HG03439 (cell line): ENCODE measurements around the gene ATP8A2.
"Not testable (repeated sequence)": the region's sequence is repeated elsewhere in the genome, so short reads cannot be mapped to it uniquely, and the experiment has no call there.

Experiments used
- ATAC-seq: cut with Tn5 transposase; IDR thresholded peaks from one replicate; pipeline ENCODE4 v1.9.1; 2021; ENCODE audit warnings: mild to moderate bottlenecking, moderate library complexity; ENCODE audit not compliant: unreplicated experiment

The ATP8A2 gene

DNA sequence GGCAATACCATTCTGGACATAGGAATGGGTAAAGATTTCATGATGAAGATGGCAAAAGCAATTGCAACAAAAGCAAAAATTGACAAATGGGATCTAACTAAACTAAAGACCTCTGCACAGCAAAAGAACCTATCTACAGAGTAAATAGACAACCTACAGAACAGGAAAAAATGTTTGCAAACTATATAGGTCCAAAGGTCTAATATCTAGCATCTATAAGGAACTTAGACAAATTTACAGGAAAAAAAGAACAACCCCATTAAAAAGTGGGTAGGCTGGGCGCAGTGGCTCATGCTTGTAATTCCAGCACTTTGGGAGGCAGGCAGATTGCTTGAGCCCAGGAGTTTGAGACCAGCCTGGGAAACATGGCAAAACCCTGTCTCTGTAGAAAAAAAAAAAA, 418.4 kb downstream of the ATP8A2 start:
- ATAC-seq: not testable (repeated sequence)

DNA sequence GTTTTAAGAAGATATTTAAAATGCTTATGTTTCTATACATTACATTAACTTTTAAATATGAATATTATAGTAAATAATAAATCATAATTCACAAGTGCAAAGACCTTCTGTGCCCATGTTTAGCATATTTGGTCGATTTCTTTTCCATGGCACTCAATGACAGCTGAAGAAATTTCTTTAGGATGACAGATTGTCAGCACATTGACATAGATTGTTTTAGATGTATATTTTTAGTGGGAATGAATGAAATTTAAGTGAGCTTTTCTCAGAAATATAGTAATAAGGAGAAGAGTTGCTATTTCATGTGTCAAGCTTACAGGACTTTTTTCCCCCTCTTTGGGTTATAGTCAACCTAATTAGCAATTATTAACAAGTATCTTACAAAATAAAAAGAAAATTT, 423.5 kb downstream of the ATP8A2 start:
- ATAC-seq: no peak

DNA sequence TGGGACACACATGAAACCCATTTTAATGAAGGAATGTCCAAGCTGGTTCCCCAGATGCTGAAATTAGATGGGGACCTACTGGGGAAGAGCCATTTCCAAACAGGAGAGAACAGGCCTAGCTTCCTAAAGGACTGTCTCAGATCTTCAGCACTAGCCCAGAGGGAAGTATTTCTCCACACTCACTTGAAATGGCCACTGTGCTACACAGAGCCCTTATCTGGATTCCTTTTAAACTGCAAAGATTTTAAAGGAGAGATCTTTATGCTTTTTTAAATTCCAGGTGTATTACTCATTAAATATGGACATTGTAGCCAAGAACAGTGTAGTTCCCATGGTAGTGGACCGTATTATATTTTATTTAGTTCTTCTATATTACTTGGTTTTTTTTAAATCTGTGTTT, 424.7 kb downstream of the ATP8A2 start:
- no peak for ATAC-seq

DNA sequence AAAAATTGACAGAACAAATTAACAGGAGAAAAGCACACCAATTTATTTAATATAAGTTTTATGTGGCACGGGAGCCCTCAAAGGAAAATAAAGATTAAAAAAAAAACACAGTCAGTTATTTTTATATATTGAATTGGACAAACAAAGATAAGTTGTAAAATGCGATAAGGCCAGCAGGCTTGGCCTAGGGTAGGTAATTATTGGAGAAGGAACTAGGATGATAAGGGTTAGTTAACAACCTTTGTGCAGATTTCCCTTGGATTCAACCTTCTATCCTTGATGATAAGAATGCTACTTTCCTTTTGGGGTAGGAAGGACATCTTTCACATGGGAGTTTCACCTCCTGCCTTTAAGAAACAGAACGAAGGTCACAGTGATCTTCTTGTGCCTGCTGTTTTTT, 427.2 kb downstream of the ATP8A2 start:
- no peak for ATAC-seq

DNA sequence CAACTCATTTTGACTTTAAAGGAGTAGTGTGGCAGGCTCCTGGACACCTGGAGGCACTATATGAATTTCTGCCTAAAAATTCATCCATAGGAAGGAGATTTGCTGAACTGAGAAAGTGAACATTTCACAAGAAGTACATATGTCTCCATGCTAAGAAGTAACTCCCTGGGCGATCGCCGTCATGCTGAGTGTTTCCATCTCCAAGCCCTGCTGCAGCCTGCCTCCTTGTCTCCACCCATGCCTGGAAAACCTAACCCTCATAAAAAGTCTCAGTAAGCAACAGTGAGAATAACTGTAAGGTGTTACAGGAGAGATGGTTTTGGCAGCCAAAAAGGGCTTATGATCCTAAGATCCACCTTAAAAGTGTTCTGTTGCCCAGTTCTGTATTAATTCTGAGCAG, 428.7 kb downstream of the ATP8A2 start:
- no peak for ATAC-seq

DNA sequence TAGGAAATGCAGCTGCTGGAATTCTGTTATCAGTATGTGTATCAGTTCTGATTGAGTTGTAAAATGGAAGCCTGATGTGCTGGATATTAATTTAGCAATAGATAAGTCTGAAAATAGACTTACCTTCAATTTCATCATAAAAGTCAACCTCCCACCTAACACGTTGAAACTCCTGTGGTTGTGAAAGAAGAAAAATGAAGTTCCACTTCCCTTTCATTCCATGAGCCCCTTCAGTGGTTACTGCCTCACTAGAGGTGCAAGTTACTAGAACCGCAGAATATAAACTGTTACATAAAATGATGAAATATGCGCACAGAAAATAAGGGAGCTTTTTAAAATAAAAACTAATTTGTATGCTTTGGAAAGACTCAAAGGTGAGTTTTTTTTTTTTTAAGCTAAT, 430.8 kb downstream of the ATP8A2 start:
- ATAC-seq: no peak

DNA sequence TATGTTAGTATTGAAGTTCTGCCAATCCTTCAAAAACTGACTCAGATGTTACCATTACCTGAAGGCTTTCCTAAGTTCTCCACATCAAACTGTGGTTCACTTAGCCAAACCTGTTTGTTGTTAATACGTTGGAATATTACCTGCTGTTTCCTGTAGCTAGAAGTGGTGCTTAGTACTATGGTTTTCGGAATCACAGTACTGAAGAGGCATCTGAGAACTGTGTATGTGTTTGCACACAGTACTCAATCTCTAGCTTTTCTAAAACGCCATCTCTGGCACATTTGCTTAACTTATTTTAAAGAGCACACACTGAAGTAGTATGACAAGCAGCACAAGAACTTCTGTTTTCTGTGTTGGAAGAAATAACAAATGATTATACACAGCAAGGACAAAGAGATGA, 431.9 kb downstream of the ATP8A2 start:
- no peak for ATAC-seq

DNA sequence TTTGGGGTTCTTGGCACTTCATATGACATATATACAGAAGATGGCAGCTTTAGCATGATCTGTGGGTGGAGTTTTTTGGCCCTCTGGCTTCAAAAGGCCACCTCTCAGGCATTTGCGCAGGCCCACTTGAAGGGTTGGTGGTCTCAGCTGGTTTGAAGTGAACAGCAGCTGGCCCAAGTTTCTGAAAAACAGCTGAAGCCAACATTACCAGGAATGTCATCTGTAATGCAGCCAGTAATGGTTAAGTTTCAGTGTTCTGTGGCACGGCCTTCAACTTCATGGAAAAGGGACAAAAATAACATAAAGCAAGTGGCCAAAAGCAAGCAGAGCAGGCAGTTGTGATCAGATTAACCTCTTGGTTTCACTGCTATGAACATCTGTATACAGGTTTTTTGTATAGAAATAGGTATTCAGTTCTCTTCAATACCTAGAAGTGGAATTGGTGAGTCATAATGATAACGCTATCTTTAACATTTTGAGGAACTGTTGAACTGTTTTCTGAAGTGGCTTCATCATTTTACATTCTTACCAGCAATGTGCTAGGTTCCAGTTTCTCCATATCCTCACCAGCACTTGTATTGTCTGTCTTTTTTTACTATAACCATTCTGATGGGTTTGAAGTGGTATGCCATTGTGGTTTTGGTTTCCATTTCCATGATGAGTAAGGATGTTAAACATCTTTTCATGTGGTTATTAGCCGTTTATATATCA, 434.6 kb downstream of the ATP8A2 start:
- ATAC-seq: peak; percentile 69

DNA sequence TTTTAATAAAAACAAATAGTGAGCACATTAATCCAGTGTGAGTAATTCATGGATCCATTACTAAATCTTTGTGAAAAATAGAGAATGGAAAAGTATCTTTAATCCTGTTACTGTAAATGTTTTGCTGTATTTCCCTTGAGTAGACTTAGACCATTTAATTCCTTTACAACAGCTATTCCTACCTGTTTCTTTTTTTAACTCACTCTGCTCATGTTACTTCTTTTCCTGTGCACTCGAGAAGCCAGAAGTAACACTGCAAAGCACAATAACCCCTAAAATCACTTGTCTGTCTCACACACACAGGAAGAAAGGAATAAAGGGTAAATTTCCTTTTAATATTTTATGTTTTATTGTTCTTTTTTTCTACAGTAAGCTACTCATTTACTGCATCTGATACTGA, 435.8 kb downstream of the ATP8A2 start:
- no peak for ATAC-seq

DNA sequence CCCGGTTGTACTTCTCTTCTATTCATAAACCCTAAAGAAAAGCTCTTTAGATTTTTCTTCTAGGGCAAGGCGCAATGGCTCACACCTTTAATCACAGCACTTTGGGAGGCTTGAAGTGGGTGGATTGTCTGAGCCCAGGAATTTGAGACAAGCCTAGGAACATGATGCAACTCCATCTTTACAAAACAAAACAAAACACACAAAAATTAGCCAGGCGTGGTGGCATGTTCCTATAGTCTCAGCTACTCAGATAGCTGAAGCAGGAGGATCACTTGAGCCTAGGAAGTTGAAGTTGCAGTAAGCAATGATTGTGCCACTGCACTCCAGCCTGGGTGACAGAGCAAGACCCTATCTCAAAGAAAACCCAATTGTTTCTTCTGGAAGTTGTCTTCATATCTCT, 439.7 kb downstream of the ATP8A2 start:
- ATAC-seq: no peak

DNA sequence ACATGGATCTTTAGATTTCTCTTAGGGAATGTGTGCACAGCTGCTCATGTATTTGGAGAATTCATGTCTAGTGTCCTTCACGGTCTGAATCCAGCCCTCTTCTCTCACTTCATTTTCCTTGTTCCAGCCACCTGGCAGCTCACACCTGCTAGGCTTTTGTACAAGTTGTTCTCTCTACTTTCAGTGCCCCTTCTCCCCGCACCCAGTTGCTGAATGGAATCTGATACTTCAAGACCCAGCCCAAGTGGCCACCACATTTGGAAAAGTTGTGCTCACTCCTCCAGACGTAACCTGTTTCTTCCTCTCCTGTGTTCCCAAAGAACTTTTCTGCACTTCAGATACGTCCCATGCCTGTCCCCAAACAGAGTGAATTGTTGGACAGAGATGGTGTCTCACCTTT, 444.5 kb downstream of the ATP8A2 start:
- ATAC-seq: no peak

DNA sequence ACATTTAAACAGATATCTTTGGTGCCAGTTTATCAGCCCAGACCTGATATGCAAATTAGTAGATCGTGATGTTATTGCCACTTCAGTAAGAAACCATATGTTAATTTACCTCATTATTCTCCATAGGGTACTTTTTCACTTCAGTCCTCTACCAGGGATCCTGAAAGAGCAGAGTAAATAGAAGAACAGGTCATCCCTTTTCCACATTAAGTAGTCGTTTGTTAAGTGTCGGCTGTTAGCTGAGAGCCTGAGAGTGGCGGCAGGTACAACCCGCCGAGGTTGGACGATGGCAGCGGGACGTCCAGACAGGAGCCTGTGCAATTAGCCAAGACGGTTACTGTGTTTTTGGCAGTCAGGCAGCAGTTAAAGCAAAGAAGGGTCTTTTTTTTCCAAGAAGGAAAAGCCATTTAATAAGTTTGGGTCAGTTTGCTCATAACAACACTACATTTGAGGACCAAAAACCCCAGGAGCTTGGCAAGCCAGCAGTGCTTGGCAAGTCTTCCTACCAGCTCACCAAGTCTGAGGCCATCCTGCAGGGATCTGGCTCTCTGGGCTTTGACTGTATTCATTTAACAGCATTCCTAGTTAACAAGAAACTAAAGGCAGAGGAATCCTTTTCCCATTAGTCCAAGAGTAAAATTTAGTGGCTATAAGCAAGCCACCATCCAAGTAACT, 448.2 kb downstream of the ATP8A2 start:
- ATAC-seq: no peak

DNA sequence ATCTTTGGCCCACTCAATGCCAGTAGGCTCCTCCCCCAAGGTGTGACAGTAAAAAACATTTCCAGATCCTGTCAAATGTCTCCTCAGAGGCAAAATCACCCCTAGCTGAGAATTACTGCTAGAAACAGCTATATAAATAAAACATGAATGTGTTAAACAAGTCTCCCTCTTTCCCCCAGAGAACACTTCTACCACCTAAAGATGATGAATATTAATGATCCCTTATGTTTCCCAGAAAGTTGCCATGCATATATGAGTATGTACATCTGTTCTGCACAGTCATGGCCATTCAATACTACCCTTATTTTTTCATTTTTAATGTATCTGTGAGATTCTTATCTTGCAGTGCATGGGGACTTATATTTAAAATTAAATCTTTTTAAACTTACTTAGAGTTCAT, 450.0 kb downstream of the ATP8A2 start:
- ATAC-seq: no peak

DNA sequence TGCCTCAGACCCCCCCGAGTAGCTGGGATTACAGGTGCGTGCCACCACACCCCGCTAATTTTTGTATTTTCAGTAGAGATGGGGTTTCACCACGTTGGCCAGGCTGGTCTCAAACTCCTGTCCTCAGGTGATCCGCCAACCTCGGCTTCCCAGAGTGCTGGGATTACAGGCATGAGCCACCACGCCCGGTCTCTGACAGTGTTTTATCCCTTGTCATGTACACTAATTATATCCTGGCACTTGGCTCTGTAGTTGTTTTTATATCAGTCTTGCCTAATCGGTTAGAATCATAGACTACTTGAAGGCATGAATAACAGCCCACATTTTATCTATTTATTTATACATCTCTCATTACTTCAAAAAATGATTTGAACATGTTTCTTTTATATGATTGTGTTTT, 455.4 kb downstream of the ATP8A2 start:
- not testable (repeated sequence) for ATAC-seq

DNA sequence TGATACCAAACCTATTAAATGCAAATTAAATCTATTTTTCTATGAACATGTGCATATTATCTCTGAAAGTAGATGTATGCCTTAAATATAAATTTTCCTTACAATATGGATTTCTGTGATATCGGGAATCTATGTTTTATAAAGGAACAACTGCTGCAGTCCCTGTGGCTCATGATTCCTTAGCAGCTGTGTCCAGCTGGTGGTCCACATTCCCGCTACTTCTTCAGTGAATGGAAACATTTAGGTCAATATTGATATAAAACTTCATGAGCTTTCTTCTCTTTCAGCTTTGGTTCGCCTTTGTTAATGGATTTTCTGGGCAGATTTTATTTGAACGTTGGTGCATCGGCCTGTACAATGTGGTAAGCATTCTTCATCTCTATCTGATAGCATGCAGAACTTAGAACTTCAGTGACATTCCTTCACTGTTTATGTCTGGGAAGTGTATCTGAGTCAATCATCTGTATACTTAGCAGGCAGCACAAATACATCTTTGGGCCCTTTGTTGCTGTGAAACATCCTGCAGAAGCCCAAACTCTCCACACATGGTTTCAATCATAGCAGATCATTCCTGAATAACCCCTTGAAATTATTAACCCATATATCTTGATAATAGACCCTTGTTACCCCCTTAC, 456.2 kb downstream of the ATP8A2 start:
- ATAC-seq: no peak

DNA sequence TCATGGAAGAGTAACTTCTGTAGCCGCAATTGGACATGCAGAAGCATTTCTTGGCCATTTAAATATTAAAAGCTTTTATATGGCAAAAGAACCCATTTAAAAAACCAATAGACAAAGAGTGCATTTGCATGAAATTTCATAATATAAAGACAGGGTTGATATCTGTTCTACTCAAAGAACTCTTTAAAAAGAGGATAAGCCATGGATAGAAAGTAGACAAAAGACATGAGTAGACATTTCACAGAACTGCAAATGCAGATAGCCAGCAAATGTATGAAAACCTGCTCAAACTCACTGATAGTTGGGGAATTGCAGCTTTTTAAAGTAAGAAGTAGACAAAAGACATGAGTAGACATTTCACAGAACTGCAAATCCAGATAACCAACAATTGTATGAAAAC, 462.0 kb downstream of the ATP8A2 start:
- ATAC-seq: no peak

DNA sequence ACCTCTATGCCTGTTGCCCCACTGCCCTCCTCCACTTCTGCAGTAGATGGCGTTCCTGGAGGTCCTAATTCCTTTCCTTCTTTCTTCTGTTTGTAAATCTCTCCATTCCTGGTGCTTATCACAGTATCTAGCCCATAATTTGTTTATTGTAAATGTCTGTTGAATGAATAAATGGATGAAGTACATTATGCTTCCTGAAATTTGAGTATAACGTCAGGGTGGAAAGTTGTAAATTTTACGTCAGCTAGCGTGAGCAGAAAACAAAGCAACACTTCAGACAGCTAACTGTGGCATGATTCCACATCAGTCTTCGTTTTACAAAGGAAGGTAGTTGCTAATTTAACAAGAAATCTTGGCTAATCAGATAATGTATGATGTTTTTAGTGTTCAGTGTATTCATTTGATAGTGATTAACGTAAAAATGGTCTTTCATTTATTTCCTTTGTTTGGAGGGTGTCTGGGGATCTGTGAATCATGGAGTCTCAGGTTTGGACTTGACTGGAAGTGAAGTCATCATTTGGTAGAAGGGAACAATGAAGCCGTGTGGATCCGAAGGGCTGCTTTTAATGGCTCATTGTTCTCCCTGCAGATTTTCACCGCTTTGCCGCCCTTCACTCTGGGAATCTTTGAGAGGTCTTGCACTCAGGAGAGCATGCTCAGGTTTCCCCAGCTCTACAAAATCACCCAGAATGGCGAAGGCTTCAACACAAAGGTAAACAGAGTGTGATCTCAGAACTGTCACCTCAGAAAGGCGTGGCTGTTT, 465.0 kb downstream of the ATP8A2 start:
- no peak for ATAC-seq

DNA sequence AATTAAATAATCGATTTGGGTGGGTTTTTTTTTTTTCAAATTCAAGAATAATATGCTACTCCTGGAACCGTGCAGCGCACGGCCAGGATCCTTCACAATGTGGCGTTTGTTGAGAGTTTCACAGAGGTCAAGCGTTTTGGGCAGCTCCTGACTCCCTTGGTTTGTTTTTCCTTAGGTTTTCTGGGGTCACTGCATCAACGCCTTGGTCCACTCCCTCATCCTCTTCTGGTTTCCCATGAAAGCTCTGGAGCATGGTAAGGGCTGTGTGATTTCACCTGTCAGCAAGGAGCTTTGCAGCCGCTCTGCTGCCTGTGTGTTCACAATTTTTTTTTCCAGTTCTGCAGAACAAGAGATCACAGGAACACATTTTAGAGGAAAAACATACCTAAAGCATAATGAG, 467.6 kb downstream of the ATP8A2 start:
- ATAC-seq: no peak

DNA sequence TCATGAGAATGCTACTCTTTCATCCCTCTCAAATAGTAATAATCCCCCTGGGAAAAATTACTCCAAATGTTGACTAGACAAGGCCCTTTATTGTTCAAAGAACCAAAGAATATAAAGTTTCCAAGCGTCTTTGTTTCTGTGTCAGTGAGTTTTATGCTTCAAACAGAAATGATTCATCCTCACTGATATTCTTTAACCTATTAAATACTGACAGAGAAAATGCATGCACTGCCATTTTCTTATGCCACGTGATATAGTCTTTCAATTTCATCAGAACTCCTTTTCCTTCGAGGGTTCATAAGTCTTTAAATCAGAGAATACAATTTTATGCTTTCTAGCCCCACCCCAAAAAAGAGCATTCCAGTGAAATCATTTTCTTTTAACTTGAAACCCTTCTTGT, 468.5 kb downstream of the ATP8A2 start:
- no peak for ATAC-seq

DNA sequence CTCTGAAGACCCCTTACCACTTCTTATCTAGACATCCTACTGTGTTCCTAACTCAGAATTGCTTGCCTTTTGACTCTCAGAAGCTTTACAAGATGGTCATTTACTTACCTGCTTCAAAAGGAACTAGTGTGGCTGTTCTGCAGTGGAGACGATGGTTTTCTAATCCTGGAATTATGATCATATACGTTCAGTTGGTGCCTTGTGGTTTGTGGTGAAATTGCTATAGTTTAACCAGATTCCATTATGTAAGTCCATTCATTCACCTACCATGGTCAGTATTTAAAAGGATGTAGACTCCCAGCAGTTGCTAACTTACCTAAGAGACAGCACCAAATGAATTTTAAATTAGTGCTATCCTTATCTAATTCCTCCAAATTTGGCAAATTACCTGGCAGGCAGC, 469.2 kb downstream of the ATP8A2 start:
- ATAC-seq: no peak

DNA sequence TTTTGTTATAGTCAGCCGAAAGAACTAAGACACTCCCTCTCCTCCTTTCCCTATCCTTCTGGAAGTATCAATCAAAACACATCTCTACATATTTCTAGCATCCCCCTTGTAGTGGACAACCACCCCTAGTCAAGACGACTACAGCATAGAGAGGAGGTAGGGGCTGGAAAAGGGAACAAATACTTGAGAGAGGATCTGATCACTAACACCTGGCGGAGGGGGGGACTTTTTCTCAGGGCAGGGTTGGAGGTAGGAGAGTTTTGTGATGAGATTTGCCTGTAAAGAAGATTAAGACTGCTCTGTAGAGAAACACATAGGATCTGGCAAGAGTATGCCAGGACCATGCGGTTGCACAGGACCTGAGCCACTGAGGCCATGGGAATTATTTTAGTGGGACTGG, 471.9 kb downstream of the ATP8A2 start:
- ATAC-seq: no peak
